Endothelial cell (in vitro differentiated cells): ENCODE data around the gene CCDC59. TPM values are rescaled to one million over a fixed set of nuclear protein-coding genes. Genes with fewer than 3 reads are reported as not detected.

Experiments
- DNase-seq: peaks from one replicate; pipeline ENCODE4 v3.0.0; 2021; ENCODE audit warnings: low spot score
- H3K27ac Mint-ChIP-seq: one replicate; pipeline ENCODE4 v1.8.0; 2021; ENCODE audit warnings: mixed read lengths, inconsistent platforms; ENCODE audit not compliant: unreplicated experiment
- H3K27me3 Mint-ChIP-seq: one replicate; pipeline ENCODE4 v1.8.0; 2021; ENCODE audit warnings: mild to moderate bottlenecking, moderate library complexity, mixed read lengths, inconsistent platforms; ENCODE audit not compliant: unreplicated experiment
- H3K36me3 Mint-ChIP-seq: one replicate; pipeline ENCODE4 v1.8.0; 2021; ENCODE audit warnings: mild to moderate bottlenecking, low read depth, mixed read lengths, inconsistent platforms; ENCODE audit not compliant: unreplicated experiment
- H3K4me1 Mint-ChIP-seq: one replicate; pipeline ENCODE4 v1.8.0; 2021; ENCODE audit warnings: mild to moderate bottlenecking, mixed read lengths, inconsistent platforms; ENCODE audit not compliant: unreplicated experiment
- H3K4me3 Mint-ChIP-seq: one replicate; pipeline ENCODE4 v1.8.0; 2021; ENCODE audit warnings: mild to moderate bottlenecking, mixed read lengths, inconsistent platforms; ENCODE audit not compliant: unreplicated experiment
- H3K9me3 Mint-ChIP-seq: one replicate; pipeline ENCODE4 v1.8.0; 2021; ENCODE audit warnings: mixed read lengths, inconsistent platforms; ENCODE audit not compliant: unreplicated experiment
- CTCF ChIP-seq: fragments of 200-600 bp; sonication (generic); IDR thresholded peaks from one replicate; pipeline ENCODE4 v1.5.0; 2021; ENCODE audit warnings: antibody characterized with exemption; ENCODE audit not compliant: unreplicated experiment
- total RNA-seq: library from RNA; stranded (reverse); fragmentation: NEBNext Ultra II Directional; extraction: Animal tissue kit (Norgen Biotek cat#: 25700); gene quantifications from one replicate; pipeline ENCODE4 v1.2.1, GENCODE V29; 2021; ENCODE audit not compliant: unreplicated experiment

Gene CCDC59
- total RNA-seq, 1 donor from 2014 or later, result 27.7 TPM

GRCh38 chr12:82350161-82350560 lies 8.0 kb downstream of the CCDC59 start:
- no peaks in the 10 kb centered on the region for H3K4me1 Mint-ChIP-seq
- no peak for TF ChIP-seq CTCF
- H3K27ac Mint-ChIP-seq, result no peak overlapping the region
- H3K36me3 Mint-ChIP-seq, result no peaks in the 10 kb centered on the region
- DNase-seq, result no peak
- no peaks in the 10 kb centered on the region for H3K9me3 Mint-ChIP-seq
- no peaks in the 10 kb centered on the region for H3K27me3 Mint-ChIP-seq
- no peak overlapping the region for H3K4me3 Mint-ChIP-seq

- DNase-seq, result no peak
- Mint-ChIP-seq H3K27me3 (no peaks in the 10 kb centered on the region), H3K27ac (no peak overlapping the region), H3K4me1 (no peaks in the 10 kb centered on the region), H3K36me3 (no peaks in the 10 kb centered on the region), H3K9me3 (no peaks in the 10 kb centered on the region), H3K4me3 (no peak overlapping the region)
- no peak for TF ChIP-seq CTCF
Observed at GRCh38 chr12:82329508-82329907, 28.7 kb downstream of the CCDC59 start.

GRCh38 chr12:82327861-82328260 lies 30.3 kb downstream of the CCDC59 start:
- H3K4me1 Mint-ChIP-seq, result no peaks in the 10 kb centered on the region
- TF ChIP-seq CTCF, result no peak
- no peak overlapping the region for H3K4me3 Mint-ChIP-seq
- no peaks in the 10 kb centered on the region for H3K27me3 Mint-ChIP-seq
- H3K36me3 Mint-ChIP-seq, result no peaks in the 10 kb centered on the region
- H3K27ac Mint-ChIP-seq, result no peak overlapping the region
- no peaks in the 10 kb centered on the region for H3K9me3 Mint-ChIP-seq
- DNase-seq, result no peak

- Mint-ChIP-seq H3K9me3 (no peaks in the 10 kb centered on the region), H3K27me3 (no peaks in the 10 kb centered on the region), H3K4me3 (no peak overlapping the region), H3K4me1 (no peaks in the 10 kb centered on the region), H3K27ac (no peak overlapping the region), H3K36me3 (no peaks in the 10 kb centered on the region)
- no peak for DNase-seq
- peak; percentile 75 for TF ChIP-seq CTCF
Observed at GRCh38 chr12:82326905-82327503, 31.2 kb downstream of the CCDC59 start.

- no peaks in the 10 kb centered on the region for H3K9me3 Mint-ChIP-seq
Observed at GRCh38 chr12:82325540-82326336, 32.4 kb downstream of the CCDC59 start.

More at GRCh38 chr12:82325540-82326336, 32.4 kb downstream of the CCDC59 start:
- H3K4me1 Mint-ChIP-seq, result no peaks in the 10 kb centered on the region
- no peak for DNase-seq
- no peak for TF ChIP-seq CTCF
- no peak overlapping the region for H3K27ac Mint-ChIP-seq
- H3K27me3 Mint-ChIP-seq, result no peaks in the 10 kb centered on the region
- no peaks in the 10 kb centered on the region for H3K36me3 Mint-ChIP-seq
- no peak overlapping the region for H3K4me3 Mint-ChIP-seq
